H1 (cell line): ENCODE results near the gene L3MBTL4. TPM values are rescaled to one million over a fixed set of nuclear protein-coding genes. Genes with fewer than 3 reads are reported as not detected.

Experiments used
- KDM1A ChIP-seq: fragments of 200-600, 300-600 bp; sonication (generic); IDR thresholded peaks from 2 replicates; pipeline ENCODE4 v1.7.1; 2016; ENCODE audit warnings: mild to moderate bottlenecking, low read length, borderline replicate concordance
- KDM4A ChIP-seq: IDR thresholded peaks from one replicate; pipeline ENCODE4 v1.7.1; 2012; ENCODE audit warnings: low read depth, mild to moderate bottlenecking, moderate library complexity, low read length, inconsistent platforms; ENCODE audit not compliant: severe bottlenecking
- MAX ChIP-seq: IDR thresholded peaks from 2 replicates; pipeline ENCODE4 v1.6.1; 2012; ENCODE audit warnings: inconsistent platforms
- POLR2AphosphoS5 ChIP-seq: IDR thresholded peaks from 2 replicates; pipeline ENCODE4 v1.6.1; 2011; ENCODE audit warnings: low read depth, low read length
- RNF2 ChIP-seq: fragments of 200-900, 300-1000 bp; sonication (generic); IDR thresholded peaks from 2 replicates; pipeline ENCODE4 v1.7.1; 2016; ENCODE audit warnings: borderline replicate concordance, low read depth, mild to moderate bottlenecking, antibody characterized with exemption, low read length; ENCODE audit not compliant: poor library complexity, severe bottlenecking; ENCODE audit errors: missing control alignments
- SP1 ChIP-seq: IDR thresholded peaks from 2 replicates; pipeline ENCODE4 v1.6.1; 2011; ENCODE audit warnings: low read depth, low read length
- TCF12 ChIP-seq: IDR thresholded peaks from 2 replicates; pipeline ENCODE4 v1.6.1; 2011; ENCODE audit warnings: low read depth, mild to moderate bottlenecking, low read length
- polyA plus RNA-seq, 7 experiments: library from polyadenylated mRNA; depleted of rRNA in 3 of 7; stranded (reverse) in 5 of 7; unstranded in 2 of 7; fragments of >200 nt in 5 of 7; fragments of 200-250 nt in 2 of 7; gene quantifications; 1 replicate in 5 of 7; 2 replicates in 1 of 7; 4 replicates in 1 of 7; pipeline versions ENCODE4 v1.2.1 to v1.2.3, GENCODE V29; 2011 to 2013; ENCODE audit warnings: missing spikeins in 2 of 7, mixed read lengths in 2 of 7
- total RNA-seq: library from RNA; stranded (reverse); fragmentation: NEBNext Ultra II Directional; extraction: Animal tissue kit (Norgen Biotek cat#: 25700); gene quantifications from 2 replicates; pipeline ENCODE4 v1.2.1, GENCODE V29; 2021

The L3MBTL4 gene
- total and polyA plus RNA-seq, 2 of the 8 experiments (the other 6 are each of a cell fraction or from before 2014, with no cell fraction given) = 1.0 to 2.1 TPM

GRCh38 chr18:6158958-6159357, 255.8 kb downstream of the L3MBTL4 start (continued):
- TF ChIP-seq TCF12 (no peak), SP1 (no peak), KDM1A (no peak), RNF2 (no peak), POLR2AphosphoS5 (no peak), KDM4A (no peak), MAX (no peak)
